Activated CD4-positive, alpha-beta T cell treated with anti-CD3 and anti-CD28 coated beads, Interleukin-10, Interleukin-2, amounts not matched to agents 100 ng/mL and 50 ng/mL, durations not matched to agents 16 hours and 8 hours (primary cell): ENCODE data around the gene NELFE.

ENCODE experiments used
- DNase-seq: peaks from one replicate; pipeline ENCODE4 v3.0.0-alpha.2; 2020

NELFE gene

DNA sequence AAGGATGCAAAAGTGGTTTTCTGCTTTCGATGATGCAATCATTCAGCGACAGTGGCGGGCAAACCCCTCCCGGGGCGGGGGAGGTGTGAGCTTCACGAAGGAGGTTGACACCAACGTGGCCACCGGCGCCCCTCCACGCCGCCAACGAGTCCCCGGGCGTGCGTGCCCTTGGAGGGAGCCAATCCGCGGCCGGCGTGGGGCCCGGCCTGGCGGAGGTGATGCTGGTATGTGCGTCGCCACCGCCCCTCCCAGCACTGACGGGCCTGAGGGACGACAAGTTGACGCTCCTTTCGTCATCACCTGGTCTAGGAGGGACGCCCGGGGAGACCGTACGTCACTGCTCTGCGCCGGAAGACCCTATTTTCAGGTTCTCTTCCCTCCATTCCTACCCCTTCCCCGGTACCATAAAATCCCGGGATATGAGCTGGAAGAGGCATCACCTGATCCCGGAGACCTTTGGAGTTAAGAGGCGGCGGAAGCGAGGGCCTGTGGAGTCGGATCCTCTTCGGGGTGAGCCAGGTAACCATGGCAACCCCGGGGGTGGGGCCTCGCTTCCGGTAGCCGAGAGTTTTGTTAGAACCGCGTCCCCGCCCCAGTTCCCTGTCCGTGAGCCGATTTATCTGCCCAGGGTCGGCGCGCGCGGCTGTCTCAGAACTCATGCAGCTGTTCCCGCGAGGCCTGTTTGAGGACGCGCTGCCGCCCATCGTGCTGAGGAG lies 13.4 kb upstream of the NELFE start, which contains the start of gene DXO:
TSS of gene DXO (minus strand) at position 146 of the 716 bp plus-strand sequence. CDS start 463 bp downstream, outside the sequence.
- peak; percentile 99 for DNase-seq

DNA sequence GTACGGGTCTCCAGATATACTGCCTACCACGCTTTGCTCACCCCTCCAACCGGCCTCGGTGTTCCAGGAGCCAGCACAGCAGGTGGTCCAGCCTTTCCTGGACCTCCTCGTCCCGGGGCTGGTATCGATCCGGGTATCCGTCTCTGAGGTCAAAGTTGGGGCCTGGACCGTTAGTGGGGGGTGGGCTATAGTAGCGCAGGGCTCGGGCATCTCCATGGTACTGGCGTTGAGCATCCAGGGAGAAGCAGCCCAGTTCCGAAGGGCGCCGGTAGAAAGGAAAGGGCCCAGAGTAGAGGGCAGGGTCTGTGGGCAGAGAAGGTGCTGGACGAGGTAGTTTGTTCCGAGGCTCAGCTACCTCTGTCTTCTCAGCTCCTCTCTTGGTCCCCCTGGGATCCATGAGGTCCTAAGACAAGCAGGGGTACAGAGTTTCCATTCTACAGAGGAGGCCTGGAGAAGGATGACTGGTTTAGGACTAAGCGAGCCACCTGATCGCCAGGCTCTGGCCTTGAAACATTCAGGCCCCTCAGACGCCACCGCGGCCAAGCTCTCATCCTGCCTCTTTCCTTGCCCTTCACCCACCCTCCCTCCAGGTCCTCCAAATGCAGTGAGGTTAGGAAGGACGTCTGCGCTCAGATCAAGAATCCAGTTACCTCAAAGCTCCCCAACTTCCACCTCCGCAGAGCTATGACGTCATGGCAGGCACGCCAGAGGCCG lies 12.7 kb upstream of the NELFE start:
- no peak for DNase-seq

DNA sequence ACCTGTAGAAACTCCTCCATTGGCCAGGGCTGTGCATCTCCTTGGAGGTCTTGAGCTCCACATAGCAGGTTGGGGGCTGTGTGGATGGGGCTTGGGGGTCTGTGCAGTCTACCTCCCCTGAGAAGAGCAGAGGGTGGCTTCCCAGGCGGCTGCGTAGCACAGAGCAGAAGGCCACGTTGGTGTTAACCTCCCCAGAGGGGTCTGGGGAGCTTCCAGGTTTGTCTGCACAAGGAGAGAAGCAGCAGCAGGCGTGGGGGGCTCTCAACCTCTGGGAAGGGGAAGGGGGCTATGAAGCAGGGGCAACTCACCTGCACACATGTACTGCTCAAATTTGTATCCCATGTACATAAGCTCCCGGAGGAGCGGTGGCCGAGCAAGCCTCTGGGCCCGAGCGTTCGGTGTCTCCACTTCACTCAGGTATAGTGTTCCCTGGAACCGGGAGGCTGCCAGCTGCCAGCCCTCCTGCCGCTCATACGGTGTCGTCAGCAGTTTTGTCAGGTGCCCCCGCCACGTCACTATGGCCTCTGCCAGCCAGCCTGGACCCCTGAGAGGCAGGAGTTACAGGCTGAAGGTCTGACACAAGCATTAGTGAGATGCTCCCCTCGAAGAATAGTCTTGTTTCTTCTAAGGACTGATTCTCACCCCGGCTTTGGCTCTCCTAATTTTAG lies 12.0 kb upstream of the NELFE start:
- no peak for DNase-seq

DNA sequence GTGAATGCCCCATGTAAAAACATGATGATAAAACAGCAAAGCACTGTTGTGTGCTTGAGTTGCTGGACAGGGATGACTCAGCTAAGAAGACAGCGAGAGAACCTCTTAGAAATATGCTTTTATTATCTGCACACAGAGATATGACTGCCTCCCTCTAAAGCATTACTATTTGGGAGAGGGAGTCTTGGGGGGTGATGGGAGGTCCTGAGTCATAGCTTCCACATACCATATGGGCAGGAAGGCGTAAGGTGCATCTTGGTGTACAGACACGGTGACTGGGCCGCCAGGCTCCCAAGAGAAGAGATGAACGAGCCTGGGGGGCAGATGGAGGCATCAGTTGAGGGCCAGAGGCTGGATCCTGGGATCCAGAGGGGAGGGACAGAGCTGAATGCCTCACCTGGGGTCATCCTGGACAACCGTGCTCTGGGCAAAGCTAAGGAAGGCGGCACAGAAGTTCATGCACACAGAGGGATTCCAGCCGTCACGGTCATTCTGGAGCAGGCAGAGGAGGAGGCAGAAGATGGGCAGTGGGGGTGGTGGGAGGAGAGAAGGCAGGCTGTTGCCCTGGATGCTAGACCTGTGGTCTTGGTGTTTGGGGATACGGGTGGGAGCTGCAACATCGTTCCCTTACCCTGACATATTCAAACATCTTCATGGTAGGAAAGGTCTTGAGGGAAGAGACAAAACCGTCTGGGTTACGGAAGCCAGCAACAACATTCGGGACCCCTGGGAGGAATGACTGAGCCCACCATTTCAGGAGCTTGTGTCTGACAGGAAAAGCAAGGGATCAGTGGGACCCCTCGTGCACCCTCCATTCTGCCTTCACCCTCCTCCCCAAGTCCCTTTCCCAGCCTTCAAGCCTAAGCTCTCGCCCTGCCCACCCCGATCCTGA lies 11.2 kb upstream of the NELFE start:
- no peak for DNase-seq

DNA sequence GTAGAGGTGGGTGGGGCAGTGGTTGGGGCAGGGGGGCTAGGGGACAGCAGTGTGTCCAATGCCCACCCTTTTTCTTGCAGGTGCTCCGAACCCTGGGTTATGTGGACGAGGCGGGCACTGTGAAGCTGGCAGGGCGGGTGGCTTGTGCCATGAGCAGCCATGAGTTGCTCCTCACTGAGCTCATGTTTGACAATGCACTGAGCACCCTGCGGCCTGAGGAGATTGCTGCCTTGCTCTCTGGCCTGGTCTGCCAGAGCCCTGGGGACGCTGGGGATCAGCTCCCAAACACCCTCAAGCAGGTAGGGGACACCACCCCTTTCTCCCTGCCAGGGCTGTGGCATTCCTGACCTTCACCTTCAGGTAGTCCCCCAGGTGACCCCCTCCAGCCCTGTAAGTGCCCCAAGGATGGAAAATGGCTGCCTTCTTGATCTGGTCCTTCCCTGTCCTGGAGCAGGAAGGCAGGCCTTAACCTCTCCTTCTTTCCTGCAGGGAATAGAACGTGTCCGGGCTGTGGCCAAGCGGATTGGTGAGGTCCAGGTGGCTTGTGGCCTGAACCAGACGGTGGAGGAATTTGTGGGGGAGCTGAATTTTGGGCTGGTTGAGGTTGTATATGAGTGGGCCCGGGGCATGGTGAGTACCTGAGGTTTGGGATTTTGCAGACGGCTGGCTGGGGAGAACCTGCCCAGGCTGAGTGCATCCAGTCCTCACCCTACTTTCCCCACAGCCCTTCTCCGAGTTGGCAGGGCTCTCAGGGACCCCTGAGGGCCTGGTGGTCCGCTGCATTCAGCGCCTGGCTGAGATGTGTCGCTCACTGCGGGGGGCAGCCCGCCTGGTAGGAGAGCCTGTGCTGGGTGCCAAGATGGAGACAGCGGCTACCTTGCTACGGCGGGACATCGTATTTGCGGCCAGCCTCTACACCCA lies 10.3 kb upstream of the NELFE start:
- DNase-seq = no peak

DNA sequence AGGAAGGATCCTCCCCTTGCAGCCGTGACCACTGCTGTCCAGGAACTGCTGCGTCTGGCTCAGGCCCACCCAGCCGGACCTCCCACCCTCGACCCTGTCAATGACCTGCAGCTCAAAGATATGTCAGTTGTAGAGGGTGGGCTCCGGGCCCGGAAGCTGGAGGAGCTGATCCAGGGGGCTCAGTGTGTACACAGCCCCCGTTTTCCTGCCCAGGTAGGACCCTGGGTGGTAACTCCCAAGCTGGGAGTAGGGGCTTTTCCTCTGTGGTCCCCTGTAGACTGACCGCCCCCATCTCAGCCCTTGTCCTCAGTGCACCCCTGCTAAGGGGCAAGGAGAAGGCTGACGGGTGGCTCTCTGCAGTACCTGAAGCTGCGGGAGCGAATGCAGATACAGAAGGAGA lies 9.6 kb upstream of the NELFE start:
- DNase-seq = no peak

DNA sequence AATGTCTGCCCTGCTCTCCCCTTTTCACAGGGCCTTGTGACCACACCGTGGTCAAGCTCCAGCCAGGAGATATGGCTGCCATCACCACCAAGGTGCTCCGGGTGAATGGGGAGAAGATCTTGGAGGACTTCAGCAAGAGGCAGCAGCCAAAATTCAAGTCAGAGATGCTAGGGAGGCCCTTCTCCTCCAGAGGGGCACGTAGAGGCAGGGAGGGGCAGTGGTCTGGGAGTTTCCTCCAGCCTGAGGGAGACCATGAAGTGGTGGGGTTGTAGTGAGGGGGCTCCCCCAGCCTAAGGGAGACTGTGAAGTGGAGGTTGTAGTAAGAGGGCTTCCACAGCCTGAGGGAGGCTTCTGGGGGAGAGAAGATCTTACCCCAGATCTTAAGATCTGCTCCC lies 9.2 kb upstream of the NELFE start:
- no peak for DNase-seq

DNA sequence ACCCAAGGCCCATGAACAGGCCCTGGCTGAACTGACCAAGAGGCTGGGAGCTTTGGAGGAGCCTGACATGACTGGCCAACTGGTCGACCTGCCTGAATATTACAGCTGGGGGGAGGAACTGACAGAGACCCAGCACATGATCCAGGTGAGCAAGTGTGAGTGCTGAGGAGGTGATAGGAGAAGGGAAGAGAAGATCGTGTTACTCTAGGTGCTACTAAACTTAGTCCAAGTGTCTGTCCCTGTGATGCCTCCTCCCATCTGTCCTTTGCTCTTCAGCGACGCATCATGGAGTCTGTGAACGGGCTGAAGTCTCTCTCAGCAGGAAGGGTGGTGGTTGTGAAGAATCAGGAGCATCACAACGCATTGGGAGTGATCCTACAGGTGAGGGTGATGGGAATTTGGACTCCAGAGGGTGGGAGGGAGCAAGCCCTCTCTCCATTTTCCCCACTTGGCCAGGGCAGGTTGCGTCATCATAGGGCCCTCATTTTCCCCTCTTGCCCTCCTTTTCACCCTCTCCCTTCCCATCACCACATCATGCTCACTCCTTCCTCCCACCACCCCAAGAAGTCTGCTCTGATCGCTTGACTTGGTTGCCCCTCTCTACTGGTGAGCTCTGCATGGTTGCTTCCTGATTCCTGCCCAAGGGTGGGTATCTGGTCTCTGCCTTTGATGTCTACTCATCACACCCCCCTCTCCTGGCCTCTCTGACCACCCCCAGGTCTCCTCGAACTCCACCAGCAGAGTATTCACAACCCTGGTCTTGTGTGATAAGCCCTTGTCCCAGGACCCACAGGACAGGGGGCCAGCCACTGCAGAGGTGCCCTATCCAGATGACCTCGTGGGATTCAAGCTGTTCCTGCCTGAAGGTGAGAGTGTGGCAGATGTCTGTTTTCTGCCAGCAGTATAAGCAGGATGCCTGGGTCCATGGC lies 8.5 kb upstream of the NELFE start:
- DNase-seq = no peak

DNA sequence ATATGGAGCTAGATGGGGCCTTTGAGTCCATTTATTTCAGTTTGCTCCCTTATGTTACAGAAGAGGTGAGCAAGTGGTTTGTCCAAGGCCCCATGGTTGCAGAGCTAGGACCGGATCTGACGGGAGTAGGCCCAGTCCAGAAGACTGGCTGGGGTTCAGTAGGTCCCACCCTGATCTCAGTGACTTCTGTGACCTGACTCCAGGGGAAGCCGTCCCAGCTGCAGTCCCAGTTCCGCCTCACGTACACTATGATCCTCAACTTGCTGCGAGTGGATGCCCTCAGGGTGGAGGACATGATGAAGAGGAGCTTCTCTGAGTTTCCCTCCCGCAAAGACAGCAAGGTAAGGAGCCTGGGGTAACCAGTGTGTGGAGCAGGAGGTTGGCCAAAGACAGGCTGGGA lies 7.7 kb upstream of the NELFE start:
- DNase-seq = no peak

DNA sequence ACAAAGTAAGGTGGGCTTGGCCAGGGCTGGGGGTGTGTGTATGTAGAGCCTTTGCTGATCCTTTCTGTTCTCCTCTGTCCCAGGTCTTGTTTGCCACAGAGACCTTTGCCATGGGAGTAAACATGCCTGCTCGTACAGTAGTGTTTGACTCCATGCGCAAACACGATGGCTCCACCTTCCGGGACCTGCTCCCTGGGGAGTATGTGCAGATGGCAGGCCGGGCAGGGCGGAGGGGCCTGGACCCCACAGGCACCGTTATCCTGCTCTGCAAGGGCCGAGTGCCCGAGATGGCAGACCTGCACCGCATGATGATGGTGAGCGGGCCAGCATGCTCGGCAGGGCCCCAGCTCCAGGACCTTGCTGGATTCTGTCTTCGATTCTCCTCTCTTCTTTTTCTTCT lies 6.9 kb upstream of the NELFE start:
- no peak for DNase-seq

DNA sequence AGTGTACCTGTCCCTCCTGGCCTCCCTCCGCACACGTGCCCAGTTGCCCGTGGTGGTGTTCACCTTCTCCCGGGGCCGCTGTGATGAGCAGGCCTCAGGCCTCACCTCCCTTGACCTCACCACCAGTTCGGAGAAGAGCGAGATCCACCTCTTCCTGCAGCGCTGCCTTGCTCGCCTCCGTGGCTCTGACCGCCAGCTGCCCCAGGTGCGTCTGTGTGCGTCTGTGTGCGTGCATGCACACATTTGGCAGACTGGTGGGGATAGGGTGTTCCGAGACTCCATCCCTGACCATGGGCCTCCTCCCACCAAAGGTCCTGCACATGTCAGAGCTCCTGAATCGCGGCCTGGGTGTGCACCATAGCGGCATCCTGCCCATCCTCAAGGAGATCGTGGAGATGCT lies 5.2 kb upstream of the NELFE start:
- DNase-seq = no peak

DNA sequence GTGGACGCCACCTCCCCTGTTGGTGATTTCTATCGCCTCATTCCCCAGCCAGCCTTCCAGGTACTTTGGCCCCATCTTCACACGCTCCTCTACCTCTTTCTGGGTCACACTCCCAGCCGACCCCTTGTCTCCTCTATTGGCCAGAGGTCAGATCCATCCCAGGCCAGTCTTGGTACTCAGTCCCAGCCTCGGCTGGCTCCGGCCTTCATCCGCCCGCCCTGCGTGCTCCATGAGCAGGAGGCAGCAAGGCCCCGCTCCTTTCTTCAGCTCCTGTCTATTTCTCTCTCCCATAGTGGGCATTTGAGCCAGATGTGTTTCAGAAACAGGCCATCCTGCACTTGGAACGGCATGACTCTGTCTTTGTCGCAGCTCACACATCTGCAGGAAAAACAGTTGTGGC lies 2.8 kb upstream of the NELFE start:
- no peak for DNase-seq

DNA sequence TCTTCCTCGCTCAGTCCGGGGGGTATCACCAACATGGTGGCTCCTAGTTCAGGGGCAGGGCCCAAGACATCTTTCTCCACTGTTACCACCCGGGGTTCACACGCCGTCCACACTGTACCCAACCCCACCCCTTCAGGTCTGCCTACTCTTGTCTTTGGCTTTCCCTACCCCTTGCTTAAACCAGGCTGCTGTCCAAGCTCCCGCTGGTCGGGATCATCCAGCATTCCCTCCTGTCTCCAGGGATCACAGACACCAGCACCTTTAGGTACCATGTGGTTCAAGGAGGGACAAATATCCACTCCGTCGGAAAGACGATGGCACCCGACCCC lies 395 bp downstream of the NELFE start:
- no peak for DNase-seq

DNA sequence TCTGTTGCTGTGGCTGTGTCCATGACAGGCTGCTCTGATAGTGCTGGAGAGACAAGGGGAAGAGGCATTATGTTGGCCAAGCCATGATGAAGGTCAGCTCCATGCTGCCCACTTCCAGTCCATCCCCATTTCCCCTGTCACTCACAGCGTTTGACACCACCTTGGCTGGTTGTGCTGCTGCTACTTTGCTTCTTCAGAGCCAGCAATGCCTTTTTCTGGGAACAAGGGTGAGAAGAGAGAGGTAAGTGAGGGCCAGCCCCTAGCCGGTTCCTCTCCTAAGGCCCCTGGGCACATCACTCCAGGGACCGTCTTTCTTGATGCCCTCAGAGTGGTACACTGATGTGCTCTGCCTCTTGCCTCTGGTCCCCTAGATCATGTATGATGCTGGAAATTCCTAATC lies 2.0 kb downstream of the NELFE start:
- no peak for DNase-seq

DNA sequence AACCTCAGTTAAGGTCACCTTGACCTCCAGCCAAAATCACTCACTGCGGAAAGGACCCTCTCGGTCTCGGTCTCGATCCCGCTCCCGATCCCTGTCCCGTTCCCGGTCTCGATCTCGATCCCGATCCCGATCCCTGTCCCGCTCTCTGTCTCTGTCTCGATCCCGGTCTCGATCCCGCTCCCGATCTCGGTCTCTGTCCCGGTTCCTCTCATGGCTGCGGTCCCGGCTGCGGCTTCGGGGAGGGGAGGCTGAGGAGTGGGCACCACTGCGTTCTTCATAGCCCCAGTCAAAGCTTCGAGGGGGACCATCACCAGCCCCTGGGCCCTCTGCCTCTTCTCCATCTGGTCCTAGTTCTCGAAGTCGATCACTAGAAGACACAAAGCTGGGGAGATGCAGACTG lies 4.3 kb downstream of the NELFE start:
- DNase-seq = no peak

DNA sequence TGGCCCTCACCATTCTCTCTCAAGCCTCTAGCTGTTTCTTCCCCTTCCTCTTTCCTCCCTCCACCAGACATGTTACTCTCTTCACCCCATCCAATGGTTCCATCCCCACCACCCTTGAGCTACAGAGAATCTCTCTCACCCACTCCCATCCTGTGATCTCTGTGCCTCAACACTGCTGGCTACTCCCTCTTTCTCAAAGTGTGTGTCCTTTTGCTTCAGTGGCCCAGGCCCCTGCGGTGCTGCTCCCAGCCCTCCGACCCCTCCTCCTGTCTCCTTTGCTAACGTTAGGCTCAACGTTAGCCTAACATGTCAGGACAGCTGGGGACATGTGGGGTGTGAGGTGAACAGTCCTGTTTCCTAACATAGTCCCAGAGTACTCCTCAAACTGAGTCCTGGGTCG lies 5.9 kb downstream of the NELFE start:
- DNase-seq = no peak

DNA sequence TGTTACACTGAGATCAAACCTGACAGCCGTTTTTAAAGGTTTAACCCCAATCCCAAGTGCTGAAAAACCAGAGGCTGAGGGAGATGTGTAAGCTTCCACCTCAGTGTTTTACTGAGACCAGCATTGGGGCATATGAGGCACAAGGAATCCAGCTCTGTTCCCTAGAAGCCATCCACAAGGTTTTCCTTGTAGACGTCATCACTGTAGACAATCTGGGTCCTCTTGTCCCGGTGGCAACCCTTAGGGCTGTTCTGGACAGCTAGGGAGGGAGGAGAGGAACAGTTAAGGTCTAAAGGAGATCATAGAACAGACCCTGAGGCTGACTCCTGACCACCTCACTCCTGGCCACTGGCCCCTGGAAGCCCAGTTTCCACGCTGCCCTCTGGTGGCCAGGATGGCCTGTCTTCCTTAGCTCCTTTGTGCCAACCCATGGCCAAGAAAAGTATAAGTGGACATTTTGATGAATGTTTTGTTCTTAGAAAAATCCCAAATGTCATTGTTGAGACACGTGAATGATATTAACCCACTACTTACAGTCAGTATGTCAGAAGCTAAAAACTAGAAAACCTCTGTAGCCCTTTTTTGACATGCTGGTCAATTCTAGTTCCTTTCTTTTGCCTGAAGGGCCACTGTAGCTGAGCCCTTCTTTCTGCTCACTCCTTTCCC lies 6.5 kb downstream of the NELFE start:
- DNase-seq = peak; percentile 44

DNA sequence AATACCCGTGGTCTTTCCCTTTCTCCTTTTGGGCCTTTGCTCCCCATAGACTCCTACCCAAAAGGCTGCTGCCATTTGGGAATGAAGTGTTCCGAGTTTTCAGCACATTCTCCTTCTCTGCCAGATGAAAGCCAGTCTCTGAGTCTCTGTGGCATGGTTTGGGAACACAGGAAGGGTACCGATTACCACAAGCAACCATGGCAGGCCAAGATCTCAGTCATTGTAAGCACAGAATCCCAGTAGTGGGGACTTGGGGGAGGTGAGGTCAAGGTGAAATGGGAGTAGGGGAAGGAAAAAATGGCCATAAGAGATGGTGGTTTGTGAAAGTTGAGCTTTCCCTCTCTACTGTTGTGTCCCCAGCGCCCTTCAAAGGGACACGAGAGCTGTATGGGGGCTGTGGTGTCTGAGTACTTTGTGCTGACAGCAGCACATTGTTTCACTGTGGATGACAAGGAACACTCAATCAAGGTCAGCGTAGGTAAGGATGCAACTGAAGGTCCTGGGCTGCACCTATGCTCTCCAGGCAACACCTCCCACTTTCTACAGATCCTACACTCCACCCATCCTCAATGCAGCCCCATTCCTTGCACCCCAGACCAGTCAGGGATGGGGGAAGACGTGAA lies 8.7 kb downstream of the NELFE start:
- no peak for DNase-seq

DNA sequence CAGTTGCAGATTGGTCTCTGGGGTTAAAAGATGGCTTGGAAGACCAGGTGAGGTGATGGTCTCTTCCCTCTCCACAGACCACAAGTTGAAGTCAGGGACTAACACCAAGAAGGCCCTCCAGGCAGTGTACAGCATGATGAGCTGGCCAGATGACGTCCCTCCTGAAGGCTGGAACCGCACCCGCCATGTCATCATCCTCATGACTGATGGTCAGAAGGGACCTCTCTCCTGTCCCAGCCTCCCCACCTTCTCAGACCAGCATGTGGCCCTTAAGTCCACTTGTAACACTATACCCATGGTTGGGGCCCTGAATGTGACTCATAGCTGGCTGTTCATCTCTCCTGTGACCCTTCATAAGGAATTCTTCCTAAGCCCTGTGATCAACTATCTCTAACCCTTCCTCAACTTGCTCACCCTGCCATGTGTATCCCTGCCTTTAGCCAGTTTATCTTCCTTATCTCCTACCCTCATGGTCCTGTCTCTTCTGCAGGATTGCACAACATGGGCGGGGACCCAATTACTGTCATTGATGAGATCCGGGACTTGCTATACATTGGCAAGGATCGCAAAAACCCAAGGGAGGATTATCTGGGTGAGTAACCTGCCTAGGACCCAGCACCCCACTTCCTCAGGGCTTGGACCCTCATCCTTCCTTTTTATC lies 9.9 kb downstream of the NELFE start:
- no peak for DNase-seq
